Naive thymus-derived CD8-positive, alpha-beta T cell (primary cell): ENCODE results near the gene KIF13A. TPM values are rescaled to one million over a fixed set of nuclear protein-coding genes. Genes with fewer than 3 reads are reported as not detected.

Experiments used
- ATAC-seq, 2 donors: fragments of 150-1000 bp; cut with Tn5 transposase in 1 of 2; sonication (Bioruptor Pico), chemical (Tn5 transposase) in 1 of 2; 1 replicate in 1 of 2; 2 replicates in 1 of 2; pipeline ENCODE4 v1.10.0; 2021; ENCODE audit warnings: mild to moderate bottlenecking in 2 of 2, moderate library complexity in 2 of 2
- POLR2A ChIA-PET: fragments of 350-600 bp; sonication (Branson Sonifier 250); formaldehyde crosslinking; loops from one replicate; lab custom pipeline; 2021; ENCODE audit warnings: antibody characterized with exemption; lab: Charles Lee
- DNase-seq, 10 donors: peaks; one replicate each; pipeline versions ENCODE4 v3.0.0 to v3.0.0-alpha.2; 2020 to 2022
- H3K27ac Mint-ChIP-seq, 10 donors: one replicate each; pipeline ENCODE4 v1.8.0; 2020 to 2022; ENCODE audit warnings: mild to moderate bottlenecking in 10 of 10, mixed read lengths in 10 of 10, moderate library complexity in 4 of 10, inconsistent platforms in 1 of 10
- H3K27me3 Mint-ChIP-seq, 5 donors: one replicate each; pipeline ENCODE4 v1.8.0; 2021 to 2022; ENCODE audit warnings: mixed read lengths in 5 of 5
- H3K36me3 Mint-ChIP-seq, 3 donors: one replicate each; pipeline ENCODE4 v1.8.0; 2020 to 2022; ENCODE audit warnings: mixed read lengths in 3 of 3, mild to moderate bottlenecking in 2 of 3, inconsistent platforms in 1 of 3
- H3K4me1 Mint-ChIP-seq, 4 donors: one replicate each; pipeline ENCODE4 v1.8.0; 2021 to 2022; ENCODE audit warnings: mixed read lengths in 4 of 4
- H3K4me3 Mint-ChIP-seq, 10 donors: one replicate each; pipeline ENCODE4 v1.8.0; 2020 to 2022; ENCODE audit warnings: mild to moderate bottlenecking in 10 of 10, mixed read lengths in 10 of 10, moderate library complexity in 6 of 10, inconsistent platforms in 1 of 10
- H3K9me3 Mint-ChIP-seq, 9 donors: one replicate each; pipeline ENCODE4 v1.8.0; 2020 to 2022; ENCODE audit warnings: mixed read lengths in 9 of 9, mild to moderate bottlenecking in 3 of 9, inconsistent platforms in 1 of 9, moderate library complexity in 1 of 9
- polyA plus RNA-seq, 3 donors: library from polyadenylated mRNA; unstranded; fragments of 300-500 nt; fragmentation: Illumina TruSeq; gene quantifications; one replicate each; pipeline ENCODE4 v1.2.3, GENCODE V29; 2021
- total RNA-seq, 8 experiments: library from RNA in 2 of 8; stranded (reverse) in 2 of 8; gene quantifications; one replicate each; pipeline ENCODE4 v1.2.3 and lab custom pipeline; 2021 to 2026

The KIF13A gene
- total and polyA plus RNA-seq, 5 experiments from 2014 or later = 0.49 to 0.81 TPM; not detected in 3

GRCh38 chr6:17879184-17879583 is 108.3 kb downstream of the KIF13A start:
- H3K36me3 Mint-ChIP-seq = no peaks in the 10 kb centered on the region
- no peak overlapping the region for H3K27ac Mint-ChIP-seq
- DNase-seq (no peak), ATAC-seq (no peak)
- POLR2A ChIA-PET = no interaction called here
- H3K9me3 Mint-ChIP-seq = peaks cover 0 to 2% (median 0%) of the 10 kb centered on the region in 9 donors
- H3K4me3 Mint-ChIP-seq = no peak overlapping the region
- peaks cover 4 to 15% (median 12%) of the 10 kb centered on the region in 5 donors for H3K27me3 Mint-ChIP-seq
- H3K4me1 Mint-ChIP-seq = peaks cover 0 to 9% (median 1%) of the 10 kb centered on the region in 4 donors

DNA sequence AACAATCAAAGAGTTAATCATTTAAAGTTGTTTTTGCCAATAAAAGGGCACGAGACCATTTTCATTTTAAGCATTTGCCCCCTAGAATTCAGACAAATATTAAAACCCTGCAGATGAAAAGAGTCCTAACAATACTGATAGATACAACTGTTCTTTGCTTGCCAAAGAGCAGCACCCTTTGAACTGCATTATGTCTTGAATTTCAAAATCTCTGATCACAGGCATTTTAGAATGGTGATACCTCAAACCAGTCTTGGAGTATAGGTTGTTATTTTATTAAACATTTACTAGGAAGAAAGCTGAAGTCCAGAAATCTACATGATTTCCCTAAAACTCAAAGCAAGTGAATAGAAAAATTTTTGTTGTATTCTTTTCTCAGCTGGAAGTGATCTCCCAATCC is 108.7 kb downstream of the KIF13A start:
- no peak overlapping the region for H3K27ac Mint-ChIP-seq
- H3K9me3 Mint-ChIP-seq = peaks cover 0 to 2% (median 0%) of the 10 kb centered on the region in 9 donors
- H3K36me3 Mint-ChIP-seq = no peaks in the 10 kb centered on the region
- POLR2A ChIA-PET = no interaction called here
- no peak overlapping the region for H3K4me3 Mint-ChIP-seq
- peaks cover 1 to 13% (median 9%) of the 10 kb centered on the region in 5 donors for H3K27me3 Mint-ChIP-seq
- no peak for ATAC-seq
- DNase-seq = no peak
- H3K4me1 Mint-ChIP-seq = peaks cover 0 to 5% (median 0%) of the 10 kb centered on the region in 4 donors

- peaks cover 0 to 2% (median 0%) of the 10 kb centered on the region in 9 donors for H3K9me3 Mint-ChIP-seq
- H3K4me3 Mint-ChIP-seq = no peak overlapping the region
- H3K27me3 Mint-ChIP-seq = peaks cover 0 to 11% (median 6%) of the 10 kb centered on the region in 5 donors
- ATAC-seq = no peak
- no peak for DNase-seq
- no peaks in the 10 kb centered on the region for H3K4me1 Mint-ChIP-seq
- no peak overlapping the region for H3K27ac Mint-ChIP-seq
- POLR2A ChIA-PET = no interaction called here
- no peaks in the 10 kb centered on the region for H3K36me3 Mint-ChIP-seq
Measured at GRCh38 chr6:17877895-17878440, 109.5 kb downstream of the KIF13A start.

DNA sequence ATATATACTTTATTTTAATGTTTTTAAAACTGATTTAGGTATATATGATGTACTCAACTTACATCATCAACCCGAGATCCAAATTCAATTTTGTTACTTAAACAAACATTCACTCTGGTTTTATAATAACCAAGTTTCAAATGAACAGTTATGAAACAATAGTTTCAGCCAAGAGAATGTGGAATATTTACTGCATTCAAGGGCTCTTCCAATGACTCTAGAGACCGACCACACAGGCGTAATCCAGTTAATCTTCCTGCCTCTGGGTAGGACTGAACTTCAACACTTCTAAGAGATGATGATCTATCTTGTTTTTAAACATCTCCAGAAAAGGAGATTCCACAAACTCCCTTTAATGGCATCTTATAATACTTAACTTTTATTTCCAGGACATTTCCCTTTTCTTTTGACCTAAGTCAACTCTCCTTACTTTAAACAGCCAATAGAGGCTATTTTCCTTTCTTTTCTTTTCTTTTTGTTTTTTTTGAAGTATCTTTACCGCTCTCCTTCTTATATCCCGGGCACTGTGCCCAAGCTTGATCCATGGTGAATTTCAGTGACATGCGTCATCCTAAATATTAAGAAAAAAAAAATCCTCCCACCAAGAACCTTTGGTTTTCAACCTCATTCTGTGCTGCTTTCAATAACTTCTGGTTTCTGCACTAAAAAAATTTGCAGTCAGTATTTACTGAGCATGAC is 110.1 kb downstream of the KIF13A start:
- no peak overlapping the region for H3K27ac Mint-ChIP-seq
- no peak overlapping the region for H3K4me3 Mint-ChIP-seq
- H3K4me1 Mint-ChIP-seq = no peaks in the 10 kb centered on the region
- POLR2A ChIA-PET = no interaction called here
- H3K9me3 Mint-ChIP-seq = peaks cover 0 to 2% (median 0%) of the 10 kb centered on the region in 9 donors
- DNase-seq = no peak
- ATAC-seq = no peak
- H3K36me3 Mint-ChIP-seq = no peaks in the 10 kb centered on the region
- peaks cover 0 to 11% (median 6%) of the 10 kb centered on the region in 5 donors for H3K27me3 Mint-ChIP-seq

DNA sequence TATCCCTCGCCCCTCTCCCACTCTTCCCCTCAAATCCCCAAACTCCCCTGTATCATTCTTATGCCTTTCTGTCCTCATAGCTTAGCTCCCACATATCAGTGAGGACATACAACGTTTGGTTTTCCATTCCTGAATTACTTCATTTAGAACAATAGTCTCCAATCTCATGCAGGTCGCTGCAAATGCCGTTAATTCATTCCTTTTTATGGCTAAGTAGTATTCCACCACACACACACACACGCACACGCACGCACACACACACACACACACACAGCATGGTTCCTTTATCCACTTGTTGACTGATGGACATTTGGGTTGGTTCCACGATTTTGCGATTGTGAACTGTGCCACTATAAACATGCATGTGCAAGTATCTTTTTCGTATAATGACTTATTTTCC is 112.7 kb downstream of the KIF13A start:
- H3K27me3 Mint-ChIP-seq = peaks cover 0 to 17% (median 6%) of the 10 kb centered on the region in 5 donors
- no peaks in the 10 kb centered on the region for H3K4me1 Mint-ChIP-seq
- no peak overlapping the region for H3K27ac Mint-ChIP-seq
- no peaks in the 10 kb centered on the region for H3K36me3 Mint-ChIP-seq
- POLR2A ChIA-PET = no interaction called here
- ATAC-seq (no peak), DNase-seq (no peak)
- no peak overlapping the region for H3K4me3 Mint-ChIP-seq
- H3K9me3 Mint-ChIP-seq = peaks cover 0 to 2% (median 0%) of the 10 kb centered on the region in 9 donors

- POLR2A ChIA-PET = no interaction called here
- peaks cover 0 to 15% (median 5%) of the 10 kb centered on the region in 5 donors for H3K27me3 Mint-ChIP-seq
- peaks cover 0 to 2% (median 0%) of the 10 kb centered on the region in 9 donors for H3K9me3 Mint-ChIP-seq
- no peak overlapping the region for H3K4me3 Mint-ChIP-seq
- H3K36me3 Mint-ChIP-seq = no peaks in the 10 kb centered on the region
- H3K4me1 Mint-ChIP-seq = no peaks in the 10 kb centered on the region
- no peak for DNase-seq
- no peak for ATAC-seq
- H3K27ac Mint-ChIP-seq = no peak overlapping the region
Measured at GRCh38 chr6:17872908-17873307, 114.5 kb downstream of the KIF13A start.

DNA sequence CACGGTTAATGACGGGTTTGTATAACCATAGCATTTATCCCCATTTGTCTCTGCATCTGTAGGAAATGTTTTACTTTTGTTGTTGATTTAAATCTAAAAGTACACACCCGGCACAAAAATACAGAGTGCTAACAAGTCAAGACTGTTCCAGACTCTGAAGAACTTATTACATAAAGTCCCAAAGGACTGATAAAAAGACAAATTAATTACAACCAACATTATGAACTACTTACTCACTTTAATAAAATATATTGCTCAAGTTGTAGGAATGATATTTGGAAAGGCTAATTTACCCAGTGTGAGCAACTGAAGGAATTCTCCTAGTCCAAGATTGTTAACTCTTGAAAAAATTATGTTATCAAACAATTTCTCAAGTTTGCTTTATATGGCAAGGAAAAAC is 115.6 kb downstream of the KIF13A start:
- Mint-ChIP-seq H3K4me1 (no peaks in the 10 kb centered on the region), H3K27me3 (peaks cover 0 to 8% (median 5%) of the 10 kb centered on the region in 5 donors), H3K4me3 (no peak overlapping the region), H3K27ac (no peak overlapping the region), H3K36me3 (no peaks in the 10 kb centered on the region), H3K9me3 (peaks cover 0 to 2% (median 0%) of the 10 kb centered on the region in 9 donors)
- no peak for ATAC-seq
- POLR2A ChIA-PET = no interaction called here
- DNase-seq = no peak

- Mint-ChIP-seq H3K4me1 (no peaks in the 10 kb centered on the region), H3K27ac (no peak overlapping the region), H3K27me3 (peaks cover 0 to 8% (median 5%) of the 10 kb centered on the region in 5 donors), H3K36me3 (no peaks in the 10 kb centered on the region), H3K4me3 (no peak overlapping the region), H3K9me3 (peaks cover 0 to 2% (median 0%) of the 10 kb centered on the region in 9 donors)
- ATAC-seq (no peak), DNase-seq (no peak)
- POLR2A ChIA-PET = no interaction called here
Measured at GRCh38 chr6:17871189-17871519, 116.3 kb downstream of the KIF13A start.

GRCh38 chr6:17870300-17871188 is 116.9 kb downstream of the KIF13A start:
- POLR2A ChIA-PET = no interaction called here
- ATAC-seq (no peak), DNase-seq (no peak)
- H3K36me3 Mint-ChIP-seq = no peaks in the 10 kb centered on the region
- no peak overlapping the region for H3K27ac Mint-ChIP-seq
- no peaks in the 10 kb centered on the region for H3K4me1 Mint-ChIP-seq
- H3K27me3 Mint-ChIP-seq = peaks cover 0 to 8% (median 3%) of the 10 kb centered on the region in 5 donors
- no peak overlapping the region for H3K4me3 Mint-ChIP-seq
- peaks cover 0 to 2% (median 0%) of the 10 kb centered on the region in 9 donors for H3K9me3 Mint-ChIP-seq

DNA sequence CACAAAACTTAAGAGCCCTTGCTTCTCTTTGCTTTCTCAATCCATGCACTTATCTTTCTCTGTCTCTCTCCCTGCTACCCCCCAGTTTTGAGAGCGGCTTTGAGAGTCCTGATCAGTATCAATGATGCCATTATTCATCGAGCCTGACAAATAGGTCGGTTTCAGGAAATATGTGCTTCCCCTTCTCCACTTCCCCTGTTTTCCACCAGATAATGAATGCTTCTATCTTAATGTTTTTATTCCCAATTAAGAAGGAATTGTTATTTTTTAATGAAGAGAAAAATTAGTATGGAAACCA is 117.7 kb downstream of the KIF13A start:
- no peak overlapping the region for H3K27ac Mint-ChIP-seq
- no peak overlapping the region for H3K4me3 Mint-ChIP-seq
- DNase-seq (no peak), ATAC-seq (no peak)
- H3K27me3 Mint-ChIP-seq = peaks cover 0 to 8% (median 3%) of the 10 kb centered on the region in 5 donors
- POLR2A ChIA-PET = no interaction called here
- H3K9me3 Mint-ChIP-seq = peaks cover 0 to 1% (median 0%) of the 10 kb centered on the region in 9 donors
- no peaks in the 10 kb centered on the region for H3K4me1 Mint-ChIP-seq
- H3K36me3 Mint-ChIP-seq = no peaks in the 10 kb centered on the region

- no peaks in the 10 kb centered on the region for H3K36me3 Mint-ChIP-seq
- peaks cover 0 to 8% (median 2%) of the 10 kb centered on the region in 5 donors for H3K27me3 Mint-ChIP-seq
- H3K27ac Mint-ChIP-seq = no peak overlapping the region
- no peaks in the 10 kb centered on the region for H3K4me1 Mint-ChIP-seq
- no peak for DNase-seq
- no peak overlapping the region for H3K4me3 Mint-ChIP-seq
- POLR2A ChIA-PET = no interaction called here
- no peak for ATAC-seq
- no peaks in the 10 kb centered on the region for H3K9me3 Mint-ChIP-seq
Measured at GRCh38 chr6:17869010-17869752, 118.3 kb downstream of the KIF13A start.

- POLR2A ChIA-PET = no interaction called here
- Mint-ChIP-seq H3K4me3 (no peak overlapping the region), H3K9me3 (no peaks in the 10 kb centered on the region), H3K36me3 (no peaks in the 10 kb centered on the region), H3K27ac (no peak overlapping the region), H3K4me1 (no peaks in the 10 kb centered on the region), H3K27me3 (peaks cover 0 to 8% (median 2%) of the 10 kb centered on the region in 5 donors)
- ATAC-seq = no peak
- no peak for DNase-seq
Measured at GRCh38 chr6:17867880-17868279, 119.6 kb downstream of the KIF13A start.
